Liver (tissue), 9 donors: ENCODE measurements around the gene CAMK2B. TPM values are rescaled to one million over a fixed set of nuclear protein-coding genes. Genes with fewer than 3 reads are reported as not detected.

ENCODE experiments used
- DNase-seq: peaks from one replicate; pipeline ENCODE4 v3.0.0-alpha.2; 2017; ENCODE audit warnings: low spot score
- H3K27ac ChIP-seq, 2 donors: one replicate each; pipeline ENCODE4 v1.7.0; 2013; ENCODE audit warnings: inconsistent platforms in 2 of 2, low read length in 2 of 2, control low read depth in 1 of 2, low read depth in 1 of 2, mild to moderate bottlenecking in 1 of 2
- H3K27me3 ChIP-seq, 4 donors: one replicate each; pipeline versions ENCODE4 v1.6.1 to v1.7.0; 2013; ENCODE audit warnings: low read length in 3 of 4, inconsistent platforms in 1 of 4, mild to moderate bottlenecking in 1 of 4, moderate library complexity in 1 of 4; ENCODE audit not compliant: control insufficient read depth in 4 of 4, insufficient read depth in 4 of 4
- H3K36me3 ChIP-seq, 4 donors: one replicate each; pipeline versions ENCODE4 v1.6.1 to v1.7.0; 2013; ENCODE audit warnings: low read length in 3 of 4, mild to moderate bottlenecking in 3 of 4, low read depth in 1 of 4, moderate library complexity in 1 of 4; ENCODE audit not compliant: control insufficient read depth in 4 of 4, insufficient read depth in 3 of 4
- H3K4me1 ChIP-seq, 4 donors: one replicate each; pipeline versions ENCODE4 v1.6.1 to v1.7.0; 2013; ENCODE audit warnings: low read length in 3 of 4, mild to moderate bottlenecking in 3 of 4, moderate library complexity in 1 of 4; ENCODE audit not compliant: control insufficient read depth in 4 of 4, insufficient read depth in 4 of 4
- H3K4me3 ChIP-seq, 3 donors: one replicate each; pipeline versions ENCODE4 v1.6.1 to v1.7.0; 2013; ENCODE audit warnings: low read length in 3 of 3, control low read depth in 1 of 3, low read depth in 1 of 3, mild to moderate bottlenecking in 1 of 3
- H3K9ac ChIP-seq, 2 donors: one replicate each; pipeline ENCODE4 v1.7.0; 2013; ENCODE audit warnings: low read length in 2 of 2, mild to moderate bottlenecking in 2 of 2, moderate library complexity in 2 of 2, control low read depth in 1 of 2, low read depth in 1 of 2
- H3K9me3 ChIP-seq, 4 donors: one replicate each; pipeline versions ENCODE4 v1.6.1 to v1.7.0; 2013; ENCODE audit warnings: low read length in 3 of 4; ENCODE audit not compliant: control insufficient read depth in 4 of 4
- EGR1 ChIP-seq, 2 donors: IDR thresholded peaks; 2 replicates each; pipeline ENCODE4 v1.6.1; 2016 to 2018; ENCODE audit warnings: antibody characterized with exemption in 2 of 2, low read depth in 2 of 2
- FOXA1 ChIP-seq: IDR thresholded peaks from 2 replicates; pipeline ENCODE4 v1.6.1; 2016; ENCODE audit warnings: antibody characterized with exemption
- FOXA2 ChIP-seq: IDR thresholded peaks from 2 replicates; pipeline ENCODE4 v1.6.1; 2016; ENCODE audit warnings: antibody characterized with exemption
- GABPA ChIP-seq, 2 donors: IDR thresholded peaks in 1 of 2; conservative IDR thresholded peaks in 1 of 2; 2 replicates each; pipeline ENCODE4 v1.6.1; 2016; ENCODE audit warnings: antibody characterized with exemption in 2 of 2, mild to moderate bottlenecking in 1 of 2, moderate library complexity in 1 of 2
- HNF4A ChIP-seq, 2 donors: conservative IDR thresholded peaks; 2 replicates each; pipeline ENCODE4 v1.6.1; 2016; ENCODE audit warnings: antibody characterized with exemption in 2 of 2, mild to moderate bottlenecking in 2 of 2
- HNF4G ChIP-seq: IDR thresholded peaks from 2 replicates; pipeline ENCODE4 v1.6.1; 2016; ENCODE audit warnings: antibody characterized with exemption
- JUND ChIP-seq, 2 donors: IDR thresholded peaks; 2 replicates each; pipeline ENCODE4 v1.6.1; 2016; ENCODE audit warnings: antibody characterized with exemption in 2 of 2
- NR2F2 ChIP-seq: IDR thresholded peaks from 2 replicates; pipeline ENCODE4 v1.6.1; 2016; ENCODE audit warnings: antibody characterized with exemption
- RAD21 ChIP-seq, 2 donors: IDR thresholded peaks; 2 replicates each; pipeline ENCODE4 v1.6.1; 2016; ENCODE audit warnings: antibody characterized with exemption in 2 of 2, mild to moderate bottlenecking in 2 of 2
- RXRA ChIP-seq, 2 donors: IDR thresholded peaks; 2 replicates each; pipeline ENCODE4 v1.6.1; 2017 to 2018; ENCODE audit warnings: antibody characterized with exemption in 2 of 2, mild to moderate bottlenecking in 1 of 2
- SP1 ChIP-seq: IDR thresholded peaks from 2 replicates; pipeline ENCODE4 v1.6.1; 2018; ENCODE audit warnings: antibody characterized with exemption, mild to moderate bottlenecking
- TAF1 ChIP-seq: conservative IDR thresholded peaks from 2 replicates; pipeline ENCODE4 v1.6.1; 2016; ENCODE audit warnings: antibody characterized with exemption, mild to moderate bottlenecking
- YY1 ChIP-seq: IDR thresholded peaks from 2 replicates; pipeline ENCODE4 v1.6.1; 2016; ENCODE audit warnings: antibody characterized with exemption, mild to moderate bottlenecking
- WGBS: extraction: QIAGEN DNeasy Blood & Tissue Kit; methylation state at CpG from one replicate; pipeline ENCODE4 v1.1.7; 2013; 5-methylcytosine and 5-hydroxymethylcytosine counted together
- polyA plus RNA-seq, 2 donors: library from polyadenylated mRNA; stranded (reverse) in 1 of 2; unstranded in 1 of 2; fragments of 200-250 nt in 1 of 2; fragments of >200 nt in 1 of 2; fragmentation: Nextera tagmentation in 1 of 2; extraction: Ambion mirVana in 1 of 2; gene quantifications; one replicate each; pipeline versions ENCODE4 v1.2.1 to v1.2.3, GENCODE V29; 2013 to 2015
- total RNA-seq, 2 donors: library from RNA; depleted of rRNA; stranded (reverse); fragments of >200 nt; gene quantifications; one replicate each; pipeline ENCODE4 v1.2.3, GENCODE V29; 2014
- TF ChIP-seq, protein P1 (sequence below): IDR thresholded peaks from 2 replicates; pipeline ENCODE4 v1.6.1; 2016; ENCODE audit warnings: antibody characterized with exemption
- TF ChIP-seq, protein P2 (sequence below): IDR thresholded peaks from 2 replicates; pipeline ENCODE4 v1.6.1; 2016; ENCODE audit warnings: antibody characterized with exemption
- TF ChIP-seq, protein P3 (sequence below): fragments of 150-350 bp; IDR thresholded peaks from 2 replicates; pipeline ENCODE4 v1.5.1; 2017; ENCODE audit warnings: improper control_type of control experiment, low read depth, low read length; ENCODE audit not compliant: missing input control
- TF ChIP-seq, protein P4 (sequence below): IDR thresholded peaks from 2 replicates; pipeline ENCODE4 v1.6.1; 2016; ENCODE audit warnings: antibody characterized with exemption
- TF ChIP-seq, protein P5 (sequence below): IDR thresholded peaks from 2 replicates; pipeline ENCODE4 v1.6.1; 2016; ENCODE audit warnings: antibody characterized with exemption, mild to moderate bottlenecking
- donor health status: healthy.
- donor health status: healthy.
- donor health status: healthy.
- donor health status: healthy.
- donor health status: healthy.

The CAMK2B gene
- total and polyA plus RNA-seq, 4 donors = 2.1 to 3.3 (median 2.2) TPM; not detected in 1

DNA sequence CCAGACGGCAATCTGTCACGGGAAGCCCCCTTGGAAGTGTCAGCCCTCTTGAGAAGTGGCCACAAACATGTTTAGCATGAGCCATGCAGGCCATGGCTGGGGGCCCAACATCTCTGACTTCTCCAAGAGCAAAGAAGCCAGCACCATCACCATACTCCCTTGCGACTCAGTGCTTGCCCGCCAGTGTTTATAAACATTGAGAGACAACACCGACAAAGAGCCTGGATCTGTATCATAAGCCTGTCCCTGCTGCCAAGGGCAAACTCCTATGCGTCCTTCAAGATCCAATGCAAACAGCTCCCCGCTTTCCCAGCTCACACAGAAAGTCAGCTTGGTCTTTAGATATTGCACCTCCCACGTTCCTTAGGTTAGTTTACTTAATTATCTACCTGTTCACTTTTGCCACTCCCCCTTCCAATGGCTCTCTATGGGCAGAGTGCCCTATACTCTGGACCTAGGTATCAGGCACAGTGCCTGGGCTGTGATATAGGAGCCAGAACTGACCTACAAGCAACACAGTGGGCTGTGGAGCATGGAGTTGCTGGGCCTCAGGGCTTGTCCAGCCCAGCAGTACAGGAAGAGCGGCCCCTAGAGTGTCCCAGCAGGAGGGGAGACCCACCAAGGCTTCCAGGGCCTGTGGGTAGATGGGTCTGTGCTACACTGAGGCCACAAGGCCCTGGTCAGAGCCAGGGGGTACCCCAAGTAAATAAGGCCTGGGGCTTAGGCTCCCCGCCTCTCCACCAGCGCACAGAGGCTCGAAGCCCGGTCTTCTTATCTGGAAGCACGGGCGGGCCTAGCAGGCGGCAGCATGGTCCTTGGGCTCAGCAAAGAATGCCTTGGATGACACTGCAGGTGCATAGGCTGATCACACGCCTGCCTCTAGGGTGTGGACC, 37.7 kb downstream of the CAMK2B start:
- TF ChIP-seq, protein P1, sequence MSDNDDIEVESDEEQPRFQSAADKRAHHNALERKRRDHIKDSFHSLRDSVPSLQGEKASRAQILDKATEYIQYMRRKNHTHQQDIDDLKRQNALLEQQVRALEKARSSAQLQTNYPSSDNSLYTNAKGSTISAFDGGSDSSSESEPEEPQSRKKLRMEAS = no peak
- TF ChIP-seq NR2F2 = no peak
- TF ChIP-seq RXRA (IDR thresholded peaks at IDR 0.05) = no peak
- no peak for TF ChIP-seq RAD21 (IDR thresholded peaks at IDR 0.05)
- TF ChIP-seq TAF1 = no peak
- no peak for TF ChIP-seq YY1
- TF ChIP-seq, protein P2, sequence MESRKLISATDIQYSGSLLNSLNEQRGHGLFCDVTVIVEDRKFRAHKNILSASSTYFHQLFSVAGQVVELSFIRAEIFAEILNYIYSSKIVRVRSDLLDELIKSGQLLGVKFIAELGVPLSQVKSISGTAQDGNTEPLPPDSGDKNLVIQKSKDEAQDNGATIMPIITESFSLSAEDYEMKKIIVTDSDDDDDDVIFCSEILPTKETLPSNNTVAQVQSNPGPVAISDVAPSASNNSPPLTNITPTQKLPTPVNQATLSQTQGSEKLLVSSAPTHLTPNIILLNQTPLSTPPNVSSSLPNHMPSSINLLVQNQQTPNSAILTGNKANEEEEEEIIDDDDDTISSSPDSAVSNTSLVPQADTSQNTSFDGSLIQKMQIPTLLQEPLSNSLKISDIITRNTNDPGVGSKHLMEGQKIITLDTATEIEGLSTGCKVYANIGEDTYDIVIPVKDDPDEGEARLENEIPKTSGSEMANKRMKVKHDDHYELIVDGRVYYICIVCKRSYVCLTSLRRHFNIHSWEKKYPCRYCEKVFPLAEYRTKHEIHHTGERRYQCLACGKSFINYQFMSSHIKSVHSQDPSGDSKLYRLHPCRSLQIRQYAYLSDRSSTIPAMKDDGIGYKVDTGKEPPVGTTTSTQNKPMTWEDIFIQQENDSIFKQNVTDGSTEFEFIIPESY = no peak
- TF ChIP-seq FOXA1 = no peak
- TF ChIP-seq, protein P3, sequence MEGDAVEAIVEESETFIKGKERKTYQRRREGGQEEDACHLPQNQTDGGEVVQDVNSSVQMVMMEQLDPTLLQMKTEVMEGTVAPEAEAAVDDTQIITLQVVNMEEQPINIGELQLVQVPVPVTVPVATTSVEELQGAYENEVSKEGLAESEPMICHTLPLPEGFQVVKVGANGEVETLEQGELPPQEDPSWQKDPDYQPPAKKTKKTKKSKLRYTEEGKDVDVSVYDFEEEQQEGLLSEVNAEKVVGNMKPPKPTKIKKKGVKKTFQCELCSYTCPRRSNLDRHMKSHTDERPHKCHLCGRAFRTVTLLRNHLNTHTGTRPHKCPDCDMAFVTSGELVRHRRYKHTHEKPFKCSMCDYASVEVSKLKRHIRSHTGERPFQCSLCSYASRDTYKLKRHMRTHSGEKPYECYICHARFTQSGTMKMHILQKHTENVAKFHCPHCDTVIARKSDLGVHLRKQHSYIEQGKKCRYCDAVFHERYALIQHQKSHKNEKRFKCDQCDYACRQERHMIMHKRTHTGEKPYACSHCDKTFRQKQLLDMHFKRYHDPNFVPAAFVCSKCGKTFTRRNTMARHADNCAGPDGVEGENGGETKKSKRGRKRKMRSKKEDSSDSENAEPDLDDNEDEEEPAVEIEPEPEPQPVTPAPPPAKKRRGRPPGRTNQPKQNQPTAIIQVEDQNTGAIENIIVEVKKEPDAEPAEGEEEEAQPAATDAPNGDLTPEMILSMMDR = no peak
- TF ChIP-seq JUND (IDR thresholded peaks at IDR 0.05) = no peak
- no peak for TF ChIP-seq HNF4A (conservative IDR thresholded peaks at IDR 0.05)
- TF ChIP-seq, protein P4, sequence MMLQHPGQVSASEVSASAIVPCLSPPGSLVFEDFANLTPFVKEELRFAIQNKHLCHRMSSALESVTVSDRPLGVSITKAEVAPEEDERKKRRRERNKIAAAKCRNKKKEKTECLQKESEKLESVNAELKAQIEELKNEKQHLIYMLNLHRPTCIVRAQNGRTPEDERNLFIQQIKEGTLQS = no peak
- TF ChIP-seq EGR1 (IDR thresholded peaks at IDR 0.05; ENCODE audit: low read depth in 2 of 2) = no peak
- TF ChIP-seq, protein P5, sequence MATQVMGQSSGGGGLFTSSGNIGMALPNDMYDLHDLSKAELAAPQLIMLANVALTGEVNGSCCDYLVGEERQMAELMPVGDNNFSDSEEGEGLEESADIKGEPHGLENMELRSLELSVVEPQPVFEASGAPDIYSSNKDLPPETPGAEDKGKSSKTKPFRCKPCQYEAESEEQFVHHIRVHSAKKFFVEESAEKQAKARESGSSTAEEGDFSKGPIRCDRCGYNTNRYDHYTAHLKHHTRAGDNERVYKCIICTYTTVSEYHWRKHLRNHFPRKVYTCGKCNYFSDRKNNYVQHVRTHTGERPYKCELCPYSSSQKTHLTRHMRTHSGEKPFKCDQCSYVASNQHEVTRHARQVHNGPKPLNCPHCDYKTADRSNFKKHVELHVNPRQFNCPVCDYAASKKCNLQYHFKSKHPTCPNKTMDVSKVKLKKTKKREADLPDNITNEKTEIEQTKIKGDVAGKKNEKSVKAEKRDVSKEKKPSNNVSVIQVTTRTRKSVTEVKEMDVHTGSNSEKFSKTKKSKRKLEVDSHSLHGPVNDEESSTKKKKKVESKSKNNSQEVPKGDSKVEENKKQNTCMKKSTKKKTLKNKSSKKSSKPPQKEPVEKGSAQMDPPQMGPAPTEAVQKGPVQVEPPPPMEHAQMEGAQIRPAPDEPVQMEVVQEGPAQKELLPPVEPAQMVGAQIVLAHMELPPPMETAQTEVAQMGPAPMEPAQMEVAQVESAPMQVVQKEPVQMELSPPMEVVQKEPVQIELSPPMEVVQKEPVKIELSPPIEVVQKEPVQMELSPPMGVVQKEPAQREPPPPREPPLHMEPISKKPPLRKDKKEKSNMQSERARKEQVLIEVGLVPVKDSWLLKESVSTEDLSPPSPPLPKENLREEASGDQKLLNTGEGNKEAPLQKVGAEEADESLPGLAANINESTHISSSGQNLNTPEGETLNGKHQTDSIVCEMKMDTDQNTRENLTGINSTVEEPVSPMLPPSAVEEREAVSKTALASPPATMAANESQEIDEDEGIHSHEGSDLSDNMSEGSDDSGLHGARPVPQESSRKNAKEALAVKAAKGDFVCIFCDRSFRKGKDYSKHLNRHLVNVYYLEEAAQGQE = no peak
- TF ChIP-seq HNF4G = no peak
- TF ChIP-seq SP1 = no peak
- TF ChIP-seq FOXA2 = no peak
- TF ChIP-seq GABPA (IDR thresholded peaks at IDR 0.05 in 1 of 2, conservative IDR thresholded peaks at IDR 0.05 in 1 of 2) = no peak
- Histone ChIP-seq H3K9ac (no peak overlapping the region), H3K27ac (no peak overlapping the region), H3K27me3 (no peaks in the 10 kb centered on the region), H3K9me3 (no peaks in the 10 kb centered on the region), H3K4me1 (peaks cover 0 to 4% (median 0%) of the 10 kb centered on the region in 4 donors), H3K36me3 (no peaks in the 10 kb centered on the region), H3K4me3 (no peak overlapping the region)
- no peak for DNase-seq
- WGBS = 93% methylated on average over 17 of the region's 17 CpGs
